Tibial nerve (tissue), 4 donors: ENCODE measurements around the gene CROCC2.

Experiments used
- CTCF ChIP-seq, 5 experiments: fragments of 200-600 bp in 3 of 5; fragments of 450-650 bp in 2 of 5; sonication (generic) in 3 of 5; IDR thresholded peaks; one replicate each; pipeline ENCODE4 v1.5.1; 2016 to 2019; ENCODE audit warnings: antibody characterized with exemption in 5 of 5, mild to moderate bottlenecking in 3 of 5, moderate library complexity in 2 of 5
- EP300 ChIP-seq, 2 donors: sonication (generic); formaldehyde crosslinking; IDR thresholded peaks; one replicate each; pipeline ENCODE4 v1.6.1; 2017; ENCODE audit warnings: antibody characterized with exemption in 2 of 2, mild to moderate bottlenecking in 1 of 2
- POLR2A ChIP-seq, 2 donors: fragments of 450-650 bp; IDR thresholded peaks; one replicate each; pipeline ENCODE4 v1.6.1; 2017; ENCODE audit warnings: antibody characterized with exemption in 2 of 2, mild to moderate bottlenecking in 2 of 2, moderate library complexity in 2 of 2

GRCh38 chr2:240956171-240956934 is 50.2 kb downstream of the CROCC2 start:
- TF ChIP-seq CTCF (IDR thresholded peaks at IDR 0.05): no peak
- no peak for TF ChIP-seq POLR2A (IDR thresholded peaks at IDR 0.05)
- TF ChIP-seq EP300 (IDR thresholded peaks at IDR 0.05): no peak
